LoVo (cell line): ENCODE measurements around the gene PEX3.

ENCODE experiments used
- DNase-seq: peaks from one replicate; pipeline ENCODE4 v3.0.0-alpha.2; 2016; ENCODE audit warnings: low spot score

The PEX3 gene, protein sequence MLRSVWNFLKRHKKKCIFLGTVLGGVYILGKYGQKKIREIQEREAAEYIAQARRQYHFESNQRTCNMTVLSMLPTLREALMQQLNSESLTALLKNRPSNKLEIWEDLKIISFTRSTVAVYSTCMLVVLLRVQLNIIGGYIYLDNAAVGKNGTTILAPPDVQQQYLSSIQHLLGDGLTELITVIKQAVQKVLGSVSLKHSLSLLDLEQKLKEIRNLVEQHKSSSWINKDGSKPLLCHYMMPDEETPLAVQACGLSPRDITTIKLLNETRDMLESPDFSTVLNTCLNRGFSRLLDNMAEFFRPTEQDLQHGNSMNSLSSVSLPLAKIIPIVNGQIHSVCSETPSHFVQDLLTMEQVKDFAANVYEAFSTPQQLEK

DNA sequence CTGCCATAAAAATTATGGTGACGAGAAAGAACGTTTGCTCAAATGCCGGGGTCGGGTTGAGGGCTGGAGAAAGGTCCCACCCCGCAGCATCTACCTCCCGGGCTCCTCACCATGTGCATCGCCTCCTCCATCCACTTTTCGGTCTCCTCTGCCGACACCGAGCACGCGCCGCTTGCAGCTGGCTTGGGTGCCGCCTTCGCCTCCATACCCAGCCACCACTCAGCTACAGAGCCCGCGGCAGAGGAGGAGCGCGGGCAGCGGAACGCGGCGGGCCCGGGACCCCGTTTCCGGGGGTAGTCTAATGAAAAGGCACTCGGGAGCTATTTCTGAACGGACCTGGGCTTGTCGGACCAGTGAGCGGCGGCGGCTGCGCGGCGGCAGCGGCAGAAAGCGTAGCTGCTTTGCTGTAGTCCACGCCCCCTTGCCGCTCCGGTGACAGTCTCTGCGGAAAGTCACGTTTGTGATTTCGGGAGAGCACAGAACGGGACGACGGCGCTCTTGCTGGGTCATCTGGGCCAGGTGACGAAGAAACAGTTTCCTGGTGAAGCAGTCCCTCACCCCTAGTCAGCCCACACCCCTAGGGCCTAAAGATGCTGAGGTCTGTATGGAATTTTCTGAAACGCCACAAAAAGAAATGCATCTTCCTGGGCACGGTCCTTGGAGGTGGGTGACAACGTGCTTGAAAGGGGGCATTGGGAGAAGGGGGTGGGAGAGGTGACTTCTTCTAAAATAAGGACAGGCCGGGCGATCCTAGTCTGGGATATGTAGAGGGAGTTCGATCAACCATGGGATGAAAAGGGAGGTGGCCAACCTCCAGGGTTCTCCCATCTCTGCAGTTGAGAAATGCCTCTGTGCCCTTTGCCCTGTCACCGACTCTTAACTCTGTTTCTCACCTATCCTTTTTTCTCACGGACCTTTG, at the start of gene PEX3, which contains the start of gene ADAT2:
PEX3 (plus strand) TSS at position 353 of the 919 bp plus-strand sequence; CDS start at position 591, 238 bp downstream.
ADAT2 (minus strand) TSS at position 243 of the 919 bp plus-strand sequence; CDS start at position 206, 37 bp downstream.
- DNase-seq = peak; percentile 96

DNA sequence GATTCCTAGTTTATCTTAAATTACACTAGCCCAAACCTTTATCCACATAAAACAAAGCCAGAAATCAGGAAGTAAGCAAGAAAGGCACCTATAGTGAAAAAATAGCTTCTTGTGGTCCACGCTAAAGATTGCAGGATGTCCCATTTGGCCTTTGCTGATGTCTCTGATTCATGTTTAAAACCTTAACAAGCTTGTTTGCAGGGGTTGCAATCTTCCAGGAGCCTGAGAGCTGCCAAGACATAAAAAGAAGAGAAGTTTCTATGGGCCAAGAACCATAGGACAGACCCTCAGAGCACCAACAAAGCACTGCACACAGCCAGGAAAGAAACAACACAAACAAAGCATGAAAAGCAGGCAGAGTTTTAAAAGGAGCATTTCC, 49.5 kb upstream of the PEX3 start:
- DNase-seq = no peak

DNA sequence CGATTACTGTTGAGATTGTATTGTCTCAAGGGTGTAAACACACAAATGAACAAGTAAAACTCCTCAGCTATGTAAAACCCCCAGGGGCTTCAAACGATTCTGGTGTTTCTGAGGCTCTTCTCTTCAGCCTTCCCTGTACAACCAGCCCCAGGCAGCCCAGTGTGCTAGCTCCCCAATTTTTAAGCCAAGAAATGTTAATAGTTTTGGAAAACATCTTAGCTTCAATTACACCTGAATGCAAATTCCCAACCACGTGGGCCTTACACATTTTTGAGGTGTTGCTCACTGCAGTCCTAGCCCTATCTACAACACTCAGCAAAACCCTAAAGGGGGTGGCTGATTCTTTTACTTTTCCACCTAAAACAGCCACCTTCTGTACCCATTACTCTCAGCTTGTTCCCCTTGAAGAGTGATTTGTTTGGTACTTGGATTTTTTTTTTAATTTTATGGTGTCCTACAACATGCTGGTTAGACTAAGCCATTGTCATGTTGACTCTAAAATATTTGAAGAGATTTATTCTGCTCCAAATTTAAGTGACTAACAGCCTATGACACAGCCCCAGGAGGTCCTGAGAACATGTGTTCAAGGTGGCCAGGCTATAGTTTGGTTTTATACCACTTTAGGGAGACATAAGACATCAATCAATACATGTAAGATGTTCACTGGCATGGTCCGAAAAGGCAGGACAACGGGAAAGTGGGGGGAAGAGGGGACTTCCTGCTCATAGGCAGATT, 48.8 kb upstream of the PEX3 start:
- no peak for DNase-seq

DNA sequence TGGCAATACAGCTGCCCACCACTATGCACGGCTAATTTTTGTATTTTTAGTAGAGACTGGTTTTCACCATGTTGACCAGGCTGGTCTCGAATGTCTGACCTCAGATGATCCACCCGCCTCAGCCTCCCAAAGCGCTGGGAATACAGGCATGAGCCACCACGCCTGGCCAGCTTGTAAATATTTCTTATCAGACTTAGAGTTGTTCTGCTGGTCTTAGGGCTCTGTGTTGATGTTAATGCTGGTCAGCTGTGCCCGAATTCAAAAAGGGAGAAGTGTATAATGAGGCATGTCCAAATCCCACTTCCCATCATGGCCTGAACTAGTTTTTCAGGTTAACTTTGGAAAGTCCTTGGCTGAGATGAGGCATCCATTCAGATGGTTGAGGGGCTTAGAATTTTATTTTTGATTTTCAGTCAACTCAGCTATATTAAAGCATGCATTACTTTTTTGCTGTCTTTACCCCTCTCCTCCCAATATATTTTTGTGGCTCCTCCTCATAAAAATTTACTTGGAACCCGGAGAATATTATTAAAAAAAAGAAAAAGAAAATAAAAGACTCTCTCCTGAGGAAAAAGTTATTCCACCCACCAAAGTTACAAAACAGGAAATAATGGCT, 47.8 kb upstream of the PEX3 start:
- DNase-seq = no peak

DNA sequence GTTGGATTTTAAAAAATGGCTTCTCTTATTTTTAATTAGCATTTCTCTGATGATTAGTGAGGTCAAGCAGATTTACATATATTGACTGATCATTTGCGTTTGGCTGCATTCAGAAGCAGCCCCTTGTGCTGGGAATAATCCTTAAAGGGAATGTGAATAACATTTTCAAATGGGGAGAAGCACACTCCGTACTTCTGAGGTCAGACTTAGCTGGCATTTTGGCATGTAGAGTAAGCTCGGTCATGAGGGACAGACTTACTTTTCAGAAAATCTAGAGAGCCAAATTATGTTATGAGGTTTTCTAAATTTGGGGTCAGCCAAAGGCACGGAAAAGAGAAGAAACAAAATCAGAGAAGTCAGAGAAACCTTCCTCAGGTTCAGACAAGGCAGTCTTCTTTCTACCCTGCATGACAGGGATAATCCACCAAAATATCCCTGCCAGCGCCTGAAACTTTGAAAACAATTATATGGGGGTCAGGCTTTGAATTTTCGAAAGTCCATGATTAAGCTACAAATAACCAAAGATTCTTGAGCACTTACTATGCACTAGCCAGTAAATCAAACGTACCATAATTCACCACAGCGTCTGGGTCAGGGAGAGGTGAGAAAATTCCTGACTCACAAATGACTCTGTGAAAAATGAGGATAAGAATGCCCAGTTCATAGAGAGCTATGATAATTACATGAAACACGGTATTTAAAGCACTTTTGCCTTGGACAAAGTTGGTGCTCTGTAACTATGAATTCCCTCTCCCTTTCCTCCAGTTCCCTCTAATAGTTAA, 45.0 kb upstream of the PEX3 start:
- no peak for DNase-seq

DNA sequence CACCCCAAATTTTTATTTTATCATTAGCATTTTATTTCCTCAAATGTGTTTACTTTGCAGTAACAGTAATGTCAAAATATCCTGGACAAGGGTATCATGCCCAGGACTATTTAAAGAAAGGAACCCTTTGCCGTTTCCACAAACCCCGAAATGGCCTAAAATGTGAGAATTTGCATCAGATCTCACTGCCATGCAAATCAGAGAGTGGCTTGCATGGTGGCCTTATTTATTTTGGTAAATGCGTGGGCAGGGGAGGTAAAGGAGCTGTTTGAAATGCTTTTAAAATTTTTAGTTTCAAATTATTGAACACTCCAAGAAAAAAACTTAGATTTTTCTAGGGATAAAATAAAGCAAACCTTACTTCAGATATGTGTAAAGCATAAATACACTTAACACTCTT, 43.9 kb upstream of the PEX3 start:
- no peak for DNase-seq

DNA sequence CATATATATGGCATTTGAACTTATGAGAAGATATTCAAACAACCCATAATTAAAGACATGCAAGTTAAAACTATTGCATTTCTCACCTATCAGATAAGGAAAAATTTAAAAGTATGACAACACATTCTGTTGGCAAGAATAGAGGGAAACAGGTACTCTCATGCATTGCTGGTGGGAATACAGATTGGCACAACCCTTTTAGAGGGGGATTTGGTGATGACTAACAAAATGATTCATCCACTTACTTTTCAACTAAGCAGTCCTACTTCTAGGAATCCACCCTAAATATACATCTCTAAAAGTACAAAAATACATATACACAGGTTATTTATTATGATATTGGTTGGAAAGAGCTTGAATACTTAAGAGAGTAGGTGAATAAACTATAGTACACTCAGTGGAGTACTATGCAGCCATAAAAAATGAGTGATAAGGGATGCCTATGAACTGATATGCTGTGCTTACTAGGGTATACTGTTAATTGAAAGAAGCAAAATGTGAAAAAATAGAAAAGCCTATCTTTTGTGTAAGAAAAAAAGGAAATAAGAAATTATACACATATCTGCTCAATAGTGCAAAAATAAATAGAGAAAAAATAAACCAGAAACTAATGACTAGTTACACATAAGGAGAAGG, 42.3 kb upstream of the PEX3 start:
- no peak for DNase-seq

DNA sequence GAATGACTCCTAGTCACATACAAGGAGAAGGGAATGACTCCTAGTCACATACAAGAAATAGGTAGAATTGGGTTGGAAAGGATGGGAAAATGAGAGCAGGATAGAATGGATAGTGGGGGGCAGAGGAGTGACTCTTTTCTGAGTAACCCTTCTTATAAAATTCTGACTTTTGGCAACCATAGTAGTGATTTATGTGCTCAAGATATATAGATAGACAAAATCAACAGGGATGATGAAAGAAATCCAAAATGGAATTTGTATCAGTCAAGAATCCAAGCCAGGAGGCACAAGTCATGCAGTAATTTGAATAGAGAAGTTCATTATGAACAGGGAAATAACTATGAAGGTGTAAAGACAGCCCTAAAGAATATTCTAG, 41.8 kb upstream of the PEX3 start:
- DNase-seq = no peak

DNA sequence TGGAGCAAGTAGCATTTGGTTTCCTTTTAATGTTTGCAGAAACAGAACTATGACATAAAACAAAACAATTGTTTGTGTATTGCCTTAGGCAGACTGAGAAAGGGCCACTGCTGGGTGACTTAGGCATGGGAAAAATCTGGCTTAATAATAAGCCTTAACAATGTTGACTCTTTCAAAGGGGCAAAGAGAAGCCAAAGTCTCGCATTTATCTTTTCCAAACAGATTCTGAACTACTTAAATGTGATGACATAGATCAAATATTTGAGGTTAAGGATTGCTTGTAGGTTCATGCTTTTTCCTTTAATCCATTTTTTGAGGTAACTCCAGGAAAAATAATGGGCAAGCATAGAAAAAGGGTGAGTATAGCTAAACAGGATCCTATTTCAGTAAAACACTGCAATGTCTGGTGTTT, 39.7 kb upstream of the PEX3 start:
- DNase-seq = no peak

DNA sequence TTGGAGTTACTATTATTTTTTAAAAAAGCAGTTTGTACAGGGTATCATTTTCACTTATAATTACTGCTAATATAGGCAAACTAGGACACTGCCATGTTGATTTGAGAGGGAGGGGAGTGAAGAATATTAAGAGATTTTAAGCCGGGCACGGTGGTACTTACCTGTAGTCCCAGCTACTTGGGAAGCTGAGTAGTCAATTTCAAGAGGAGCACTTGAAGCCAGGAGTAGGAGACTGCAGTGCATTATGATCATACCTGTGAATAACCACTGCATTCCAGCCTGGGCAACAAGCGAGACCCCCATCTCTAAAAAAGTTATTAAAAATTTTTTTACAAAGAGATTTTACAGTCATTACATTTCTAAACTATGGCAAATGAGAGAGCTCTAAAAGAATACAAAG, 35.8 kb upstream of the PEX3 start:
- DNase-seq = no peak

DNA sequence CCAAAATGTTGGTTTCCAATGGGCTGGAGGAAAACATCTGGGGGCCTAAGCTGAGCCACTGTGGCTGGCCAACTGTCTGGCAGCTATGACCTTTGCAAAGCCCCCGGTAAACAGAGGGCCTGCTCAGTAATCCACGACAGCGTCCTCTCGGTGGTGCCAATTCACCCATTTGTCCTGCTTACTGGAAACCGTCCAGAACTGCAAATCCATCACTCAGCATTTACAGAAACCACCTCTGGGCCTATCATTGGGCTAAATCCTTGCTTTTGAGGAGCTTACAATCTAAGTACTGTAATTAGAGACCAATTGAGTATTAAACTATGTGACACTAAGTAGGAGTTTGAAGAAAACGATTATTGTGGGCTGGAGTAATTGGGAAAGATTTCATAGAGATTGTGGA, 31.1 kb upstream of the PEX3 start:
- no peak for DNase-seq

DNA sequence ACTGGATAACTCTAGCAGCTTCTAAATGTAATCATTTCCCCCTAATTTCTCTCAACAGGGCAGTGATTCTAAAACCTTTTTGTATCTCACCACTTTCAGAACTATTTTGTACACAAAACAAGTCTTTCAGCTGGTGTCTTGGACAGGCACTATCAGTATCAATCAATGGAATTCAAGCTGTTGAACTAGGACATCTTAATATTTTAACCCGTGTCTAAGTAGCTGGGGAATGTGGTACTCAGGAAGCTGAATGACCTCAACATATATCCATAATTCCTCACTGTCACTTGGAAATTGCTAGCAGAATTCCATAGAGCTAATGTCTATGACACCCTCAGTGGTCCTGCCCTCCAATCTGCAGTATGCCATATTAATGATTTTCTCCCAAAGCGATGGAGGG, 24.6 kb upstream of the PEX3 start:
- no peak for DNase-seq

DNA sequence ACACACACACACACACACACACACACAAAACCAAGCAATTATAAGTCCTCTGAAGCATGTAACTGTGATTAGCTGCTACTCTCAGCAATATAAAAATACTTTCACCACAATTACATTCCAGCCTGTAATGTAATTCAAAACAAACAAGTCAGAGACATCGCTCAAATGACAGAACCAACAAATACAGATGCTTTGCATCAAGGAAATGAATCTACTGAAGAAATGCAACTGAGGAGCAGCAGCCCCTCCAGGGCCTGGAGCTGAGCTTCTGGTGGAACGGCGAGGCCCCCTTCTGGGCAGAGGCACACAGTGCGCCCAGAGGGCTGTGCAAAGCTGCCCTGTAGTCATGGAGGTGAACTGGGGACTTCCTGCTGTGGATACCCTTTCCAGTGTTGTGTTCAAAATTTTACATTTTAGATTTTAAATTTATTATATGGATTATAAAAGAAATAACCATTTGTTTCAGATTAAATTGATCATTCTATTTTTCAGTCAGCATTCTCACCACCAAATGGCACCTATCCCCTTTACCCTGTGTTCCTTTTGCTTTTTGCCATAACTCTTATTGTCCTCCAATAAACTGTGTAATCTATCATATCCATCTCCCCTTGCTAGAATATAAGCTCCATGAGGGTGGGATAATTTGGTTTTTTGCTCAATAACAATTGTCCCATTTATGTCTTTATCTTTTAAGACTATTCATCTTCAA, 23.3 kb upstream of the PEX3 start:
- peak; percentile 41 for DNase-seq

DNA sequence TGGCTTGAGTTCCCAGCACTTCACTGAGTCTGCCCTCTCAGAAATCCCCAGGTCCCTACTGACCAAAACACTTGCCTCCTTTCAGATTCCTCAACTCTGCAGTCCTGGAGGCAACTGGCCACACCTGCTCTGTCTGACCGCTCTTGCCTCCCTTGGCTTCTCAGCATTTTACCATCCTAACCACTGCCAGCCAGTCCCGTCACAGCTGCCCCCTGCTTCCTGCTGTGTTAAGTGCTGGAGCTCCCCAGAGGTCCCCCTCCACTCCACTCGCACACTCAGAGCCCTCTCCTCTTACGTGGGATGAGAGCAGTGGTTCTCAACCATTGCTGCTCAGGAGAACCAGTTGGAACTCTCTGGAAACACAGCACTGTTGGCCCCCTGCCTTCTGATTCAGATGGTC, 20.6 kb upstream of the PEX3 start:
- no peak for DNase-seq

DNA sequence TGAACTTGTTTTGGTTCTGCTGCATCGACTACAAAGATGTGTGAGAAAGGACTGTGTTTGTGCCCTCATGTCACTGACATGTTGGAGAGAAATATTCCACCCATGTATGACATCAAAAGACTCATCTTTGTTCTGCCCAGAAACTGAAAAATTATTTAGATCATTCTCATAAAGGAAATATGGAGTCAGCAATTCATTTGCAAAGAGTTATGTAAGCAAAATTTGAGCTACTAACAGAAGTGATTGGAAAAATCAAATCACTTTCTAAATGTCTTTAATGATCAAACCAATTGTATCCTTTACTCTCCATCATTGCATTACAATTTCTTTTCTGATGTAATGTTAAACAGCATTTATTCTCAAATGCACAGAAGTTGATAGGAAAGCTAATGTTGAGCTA, 19.4 kb upstream of the PEX3 start:
- no peak for DNase-seq

DNA sequence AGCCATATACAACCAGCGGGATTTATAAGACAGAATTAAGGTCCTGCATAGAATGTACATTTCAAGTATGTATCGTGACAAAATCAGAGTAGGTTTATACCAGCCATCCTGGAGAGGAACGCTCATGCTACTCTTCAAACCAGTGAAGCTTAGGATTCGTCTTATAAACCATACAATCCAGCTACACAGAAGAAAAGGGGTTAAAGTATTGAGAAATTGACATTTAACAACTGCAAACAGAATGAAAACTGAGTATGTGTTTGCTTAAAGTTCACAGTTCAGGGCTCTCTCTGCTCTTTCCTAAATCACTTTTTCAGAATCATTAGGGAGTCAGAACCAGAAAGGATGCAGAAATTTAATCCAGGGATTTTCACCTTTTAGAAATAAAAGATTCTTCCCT, 18.0 kb upstream of the PEX3 start:
- DNase-seq = no peak

DNA sequence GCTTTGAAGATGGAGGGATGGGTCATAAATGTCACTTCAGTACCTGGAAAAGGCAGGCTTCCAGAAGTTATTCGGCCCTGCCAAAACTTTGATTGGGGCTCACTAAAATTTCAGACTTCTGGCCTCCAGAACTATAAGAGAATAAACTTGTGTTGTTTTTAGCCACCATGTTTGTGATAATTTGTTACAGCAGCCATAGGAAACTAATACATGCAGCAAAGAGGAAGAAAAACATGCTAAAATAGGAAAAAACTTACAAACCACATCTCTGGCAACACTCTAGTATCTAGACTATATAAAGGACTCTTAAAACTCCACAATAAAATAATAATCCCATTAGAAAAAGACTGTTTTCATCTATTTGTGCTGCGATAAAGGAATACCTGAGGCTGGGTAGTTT, 9.6 kb upstream of the PEX3 start:
- DNase-seq = no peak

DNA sequence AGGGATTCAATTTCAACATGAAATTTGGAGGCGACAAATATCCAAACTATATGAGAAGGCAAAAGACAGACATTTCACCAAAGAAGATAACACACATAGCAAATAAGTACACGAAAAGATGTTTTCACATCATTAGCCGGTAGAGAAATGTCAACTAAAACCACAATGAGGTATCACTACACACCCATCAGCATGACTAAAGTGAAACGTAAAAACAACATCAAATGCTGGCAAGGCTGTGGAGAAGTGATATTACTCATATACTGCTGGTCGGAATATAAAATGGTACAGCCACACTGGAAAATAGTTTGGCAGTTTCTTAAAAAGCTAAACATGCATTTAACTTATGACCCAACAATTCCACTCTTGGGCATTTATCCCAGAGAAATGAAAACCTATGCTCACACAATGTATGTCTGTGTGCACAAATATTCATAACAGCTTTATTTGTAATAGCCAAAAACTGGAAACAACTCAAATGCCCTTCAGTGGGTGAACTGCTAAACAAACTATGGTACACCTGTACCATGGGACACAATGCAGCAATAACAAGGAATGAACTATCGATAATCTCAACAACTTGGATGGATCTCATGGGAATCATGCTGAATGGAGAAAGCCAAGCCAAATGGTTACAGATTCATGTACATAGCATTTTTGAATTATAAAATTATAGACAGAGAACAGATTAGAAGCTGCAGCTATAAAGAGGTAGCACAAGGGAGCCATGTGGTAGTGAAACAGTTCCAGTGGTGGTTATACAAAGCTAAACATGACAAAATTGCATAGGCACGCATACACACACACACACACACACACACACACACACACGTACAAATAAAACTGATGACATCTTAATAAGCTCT, 8.7 kb upstream of the PEX3 start:
- no peak for DNase-seq

DNA sequence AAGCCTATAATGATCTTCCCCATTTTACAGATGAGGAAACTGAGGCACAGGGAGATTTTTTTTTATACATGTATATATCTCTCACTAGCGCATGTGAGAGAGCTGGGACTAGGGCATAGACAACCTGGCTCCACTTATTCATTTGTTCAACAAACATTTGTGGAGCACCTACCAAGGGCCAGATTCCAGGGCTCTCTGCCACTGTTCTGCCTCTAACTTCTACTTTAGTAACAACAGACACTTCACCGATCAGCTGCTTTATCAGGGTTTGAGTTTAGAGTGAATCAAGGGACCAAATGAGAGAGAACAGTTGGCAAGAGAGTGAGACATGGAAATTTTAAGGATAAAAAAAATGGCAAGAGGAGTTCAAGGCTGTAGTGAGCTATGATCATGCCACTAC, 7.5 kb upstream of the PEX3 start:
- no peak for DNase-seq
